GM12878 (cell line): ENCODE measurements around the gene PCCB. TPM values are rescaled to one million over a fixed set of nuclear protein-coding genes. Genes with fewer than 3 reads are reported as not detected.
A peak's percentile ranks its signal among the peaks of the same experiment; 100 is the strongest.
"Not testable (repeated sequence)": the region's sequence is repeated elsewhere in the genome, so short reads cannot be mapped to it uniquely, and the experiment has no call there.

ENCODE experiments used
- ATAC-seq: fragments of 200-7000 bp; cut with Tn5 transposase; 3 replicates; pipeline ENCODE4 v1.9.1; 2020; ENCODE audit warnings: mild to moderate bottlenecking, moderate library complexity
- BruUV-seq: library from RNA; stranded (reverse); fragments of 400-500 nt; replicated peaks from 2 replicates; lab custom pipeline; 2021; lab: Mats Ljungman, UMichigan
- CTCF ChIA-PET: fragments of 300-600 bp; sonication (Branson Sonifier 250); formaldehyde crosslinking; extraction: SDS; loops from one replicate; lab custom pipeline; 2021; ENCODE audit warnings: inconsistent platforms; lab: Yijun Ruan, JAX
- POLR2A ChIA-PET: fragments of 350-600 bp; formaldehyde crosslinking; extraction: SDS; loops from one replicate; lab custom pipeline; 2021; ENCODE audit warnings: inconsistent platforms; lab: Charles Lee
- RAD21 ChIA-PET: fragments of 300-600 bp; sonication (Branson Sonifier 250); formaldehyde crosslinking; loops from one replicate; lab custom pipeline; 2023; ENCODE audit warnings: antibody characterized with exemption; ENCODE audit not compliant: unreplicated experiment; lab: Charles Lee
- SMC1A ChIA-PET: fragments of 300-600 bp; sonication (Branson Sonifier 250); formaldehyde crosslinking; loops from one replicate; lab custom pipeline; 2023; ENCODE audit not compliant: unreplicated experiment, uncharacterized antibody; lab: Charles Lee
- DNase-seq: peaks from one replicate; pipeline ENCODE4 v3.0.0-alpha.2; 2011; ENCODE audit warnings: low read depth, low spot score
- FAIRE-seq: peaks from 3 replicates; lab custom pipeline; 2011; peaks lifted over from hg19 to GRCh38; lab: Jason Lieb, UNC
- H2AFZ ChIP-seq: 2 replicates; pipeline ENCODE4 v1.6.0; 2011; ENCODE audit warnings: low read depth, low read length, control low read depth; ENCODE audit not compliant: control insufficient read depth
- H3K27ac ChIP-seq: 2 replicates; pipeline ENCODE4 v1.5.1; 2011; ENCODE audit warnings: control low read depth; ENCODE audit not compliant: control insufficient read depth, insufficient read depth
- H3K27me3 ChIP-seq, 2 experiments: replicated peaks in 1 of 2; 2 replicates each; pipeline versions ENCODE4 v1.6.0 to v1.6.1; 2011; ENCODE audit warnings: low read length in 1 of 2; ENCODE audit not compliant: control insufficient read depth in 2 of 2, insufficient read depth in 2 of 2
- H3K36me3 ChIP-seq, 2 experiments: 2 replicates each; pipeline ENCODE4 v1.5.1; 2011; ENCODE audit warnings: low read length in 1 of 2; ENCODE audit not compliant: control insufficient read depth in 2 of 2, insufficient read depth in 2 of 2
- H3K4me1 ChIP-seq: 2 replicates; pipeline ENCODE4 v1.6.1; 2011; ENCODE audit warnings: mild to moderate bottlenecking, low read length, moderate library complexity, mixed read lengths; ENCODE audit not compliant: control insufficient read depth, insufficient read depth
- H3K4me2 ChIP-seq: 2 replicates; pipeline ENCODE4 v1.6.0; 2011; ENCODE audit warnings: control low read depth; ENCODE audit not compliant: control insufficient read depth, insufficient read depth
- H3K4me3 ChIP-seq: fragments of 200-600 bp; sonication (generic); 2 replicates; pipeline ENCODE4 v1.5.1; 2016
- H3K79me2 ChIP-seq: 2 replicates; pipeline ENCODE4 v1.6.0; 2011; ENCODE audit warnings: low read length; ENCODE audit not compliant: control insufficient read depth, insufficient read depth
- H3K9ac ChIP-seq: 2 replicates; pipeline ENCODE4 v1.8.0; 2011; ENCODE audit warnings: low read length, control low read depth, mixed read lengths; ENCODE audit not compliant: control insufficient read depth, insufficient read depth
- H3K9me3 ChIP-seq: replicated peaks from 3 replicates; pipeline ENCODE4 v1.5.1; 2011; ENCODE audit warnings: mild to moderate bottlenecking, low read length; ENCODE audit not compliant: control insufficient read depth, insufficient read depth
- H4K20me1 ChIP-seq: 2 replicates; pipeline ENCODE4 v1.6.0; 2011; ENCODE audit not compliant: control insufficient read depth, insufficient read depth
- CEBPZ ChIP-seq: fragments of 150-350 bp; IDR thresholded peaks from 2 replicates; pipeline ENCODE4 v1.6.1; 2016; ENCODE audit warnings: low read depth, low read length
- JUNB ChIP-seq: IDR thresholded peaks from 2 replicates; pipeline ENCODE4 v1.6.1; 2016; ENCODE audit warnings: antibody characterized with exemption, mild to moderate bottlenecking
- MTA3 ChIP-seq: IDR thresholded peaks from 2 replicates; pipeline ENCODE4 v1.6.1; 2012; ENCODE audit warnings: low read length, inconsistent platforms, borderline replicate concordance
- STAT3 ChIP-seq: IDR thresholded peaks from 2 replicates; pipeline ENCODE4 v1.6.1; 2011; ENCODE audit warnings: low read depth, low read length, improper control_type of control experiment
- YY1 ChIP-seq: IDR thresholded peaks from 2 replicates; pipeline ENCODE4 v1.6.1; 2011; ENCODE audit warnings: low read depth, mild to moderate bottlenecking, low read length
- ZSCAN29 ChIP-seq: fragments of 450-650 bp; IDR thresholded peaks from 2 replicates; pipeline ENCODE4 v1.6.1; 2017; ENCODE audit warnings: mild to moderate bottlenecking, moderate library complexity
- WGBS: methylation state at CpG from one replicate; pipeline ENCODE4 v1.1.6; 2016; ENCODE audit warnings: low lambda C conversion rate; ENCODE audit not compliant: insufficient replicate concordance, insufficient coverage; ENCODE audit errors: missing lambda C conversion rate; 5-methylcytosine and 5-hydroxymethylcytosine counted together
- in situ Hi-C: fragments of 300-500 bp; cut with MboI; formaldehyde crosslinking; loops from 9 replicates; pipeline ENCODE4 v1.14.3; 2018; ENCODE audit warnings: mixed read lengths
- intact Hi-C: fragments of 100-400 bp; cut with micrococcal nuclease; formaldehyde crosslinking; loops from one replicate; pipeline ENCODE4 v1.14.2; 2022; ENCODE audit not compliant: unreplicated experiment
- polyA plus RNA-seq, 11 experiments: library from polyadenylated mRNA; depleted of rRNA in 4 of 11; unstranded in 6 of 11; stranded (reverse) in 5 of 11; fragments of >200 nt; fragmentation: Nextera tagmentation in 4 of 11; fragmentation: Illumina TruSeq in 1 of 11; extraction: Ambion mirVana in 4 of 11; extraction: Trizol in 1 of 11; gene quantifications; 1 replicate in 1 of 11; 2 replicates in 10 of 11; pipeline versions ENCODE4 v1.2.1 to v1.2.3, GENCODE V29; 2011 to 2016; ENCODE audit warnings: inconsistent platforms in 2 of 11, missing spikeins in 2 of 11, low read depth in 1 of 11
- total RNA-seq, 4 experiments: library from RNA; depleted of rRNA in 3 of 4; stranded (reverse); fragments of >200 nt in 3 of 4; fragmentation: Illumina TruSeq in 1 of 4; extraction: Trizol in 1 of 4; gene quantifications; 2 replicates each; pipeline versions ENCODE4 v1.2.1 to v1.2.3, GENCODE V29; 2013 to 2021

The PCCB gene
- total and polyA plus RNA-seq, 10 of the 15 experiments (the other 5 are each of a cell fraction or from before 2014, with no cell fraction given), result 67.2 to 133 (median 86.9) TPM

GRCh38 chr3:136270179-136270578, 20.0 kb downstream of the PCCB start (continued):
- TF ChIP-seq CEBPZ (no peak), MTA3 (no peak), ZSCAN29 (no peak), STAT3 (no peak), JUNB (peak; percentile 53), YY1 (no peak)
- TF ChIP-seq, all 136 proteins: peak for 2

GRCh38 chr3:136271626-136272025, 21.5 kb downstream of the PCCB start:
- intact Hi-C loops, H3K27me3 ChIP-seq, H3K4me2 ChIP-seq, BruUV-seq, H4K20me1 ChIP-seq, H3K9me3 ChIP-seq, H3K9ac ChIP-seq, H3K79me2 ChIP-seq, H3K4me1 ChIP-seq, DNase-seq, H3K27ac ChIP-seq, in situ Hi-C loops, RAD21 ChIA-PET, H3K4me3 ChIP-seq, FAIRE-seq, H3K36me3 ChIP-seq, ATAC-seq, SMC1A ChIA-PET, CTCF ChIA-PET, H2AFZ ChIP-seq, POLR2A ChIA-PET: not testable (repeated sequence)
- WGBS, result 95% methylated on average over 2 of the region's 2 CpGs
